Cardiac muscle cell (in vitro differentiated cells and primary cell): Measurements from ENCODE around the gene FRRS1L. TPM values are rescaled to one million over a fixed set of nuclear protein-coding genes. Genes with fewer than 3 reads are reported as not detected.

Experiments used
- DNase-seq, 2 donors: peaks; one replicate each; pipeline versions ENCODE4 v3.0.0 to v3.0.0-alpha.2; 2010 to 2017; ENCODE audit warnings: low read depth in 1 of 2, low spot score in 1 of 2
- H3K27ac ChIP-seq: fragments of 200-600 bp; sonication (generic); 2 replicates; pipeline ENCODE4 v1.5.1; 2016
- H3K27me3 ChIP-seq: fragments of 200-600 bp; sonication (generic); 2 replicates; pipeline ENCODE4 v1.6.0; 2016; ENCODE audit warnings: control low read depth
- H3K36me3 ChIP-seq: fragments of 200-600 bp; sonication (generic); 2 replicates; pipeline ENCODE4 v1.5.1; 2016; ENCODE audit warnings: control low read depth
- H3K4me1 ChIP-seq: fragments of 200-600 bp; sonication (generic); 2 replicates; pipeline ENCODE4 v1.8.1; 2017; ENCODE audit warnings: low read depth, mild to moderate bottlenecking, mixed run types
- H3K4me3 ChIP-seq: fragments of 200-600 bp; sonication (generic); 2 replicates; pipeline ENCODE4 v1.5.1; 2016; ENCODE audit warnings: mild to moderate bottlenecking
- H3K9me3 ChIP-seq: fragments of 200-600 bp; sonication (generic); 2 replicates; pipeline ENCODE4 v1.5.1; 2017; ENCODE audit warnings: low read depth, mild to moderate bottlenecking, control low read depth
- CTCF ChIP-seq: IDR thresholded peaks from 2 replicates; pipeline ENCODE4 v1.5.1; 2012; ENCODE audit warnings: low read depth, mild to moderate bottlenecking, low read length
- polyA plus RNA-seq: library from polyadenylated mRNA; unstranded; fragments of >200 nt; fragmentation: Nextera tagmentation; extraction: Ambion mirVana; gene quantifications from 2 replicates; pipeline ENCODE4 v1.2.1, GENCODE V29; 2016
- total RNA-seq: library from RNA; depleted of rRNA; stranded (reverse); fragments of >200 nt; gene quantifications from 2 replicates; pipeline ENCODE4 v1.2.3, GENCODE V29; 2016

The FRRS1L gene
- total and polyA plus RNA-seq, 2 experiments from 2014 or later, result 0.30 to 0.38 TPM

DNA sequence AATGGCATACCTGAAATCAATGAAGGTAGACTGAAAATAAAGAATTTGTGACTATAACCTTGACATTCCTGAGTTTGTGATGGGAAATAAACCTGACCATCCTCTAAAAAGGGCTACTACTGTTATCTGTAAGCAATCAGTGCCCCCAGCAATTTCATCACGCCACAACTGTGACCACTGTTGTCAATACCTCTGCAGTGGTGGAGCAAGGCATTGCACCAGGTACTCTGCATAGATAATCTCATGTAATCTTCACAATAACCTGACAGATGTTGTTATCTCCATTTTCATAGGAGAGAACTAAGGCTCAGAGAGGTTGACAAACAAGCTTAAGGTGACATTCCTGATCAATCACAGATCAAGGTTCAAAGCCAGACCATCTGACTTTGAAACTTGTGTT lies 38.5 kb upstream of the FRRS1L start:
- no peaks in the 10 kb centered on the region for H3K36me3 ChIP-seq
- no peaks in the 10 kb centered on the region for H3K4me1 ChIP-seq
- H3K4me3 ChIP-seq, result no peak overlapping the region
- H3K27ac ChIP-seq, result no peak overlapping the region
- TF ChIP-seq CTCF, result no peak
- no peak for DNase-seq
- H3K27me3 ChIP-seq, result no peaks in the 10 kb centered on the region
- H3K9me3 ChIP-seq, result no peaks in the 10 kb centered on the region

DNA sequence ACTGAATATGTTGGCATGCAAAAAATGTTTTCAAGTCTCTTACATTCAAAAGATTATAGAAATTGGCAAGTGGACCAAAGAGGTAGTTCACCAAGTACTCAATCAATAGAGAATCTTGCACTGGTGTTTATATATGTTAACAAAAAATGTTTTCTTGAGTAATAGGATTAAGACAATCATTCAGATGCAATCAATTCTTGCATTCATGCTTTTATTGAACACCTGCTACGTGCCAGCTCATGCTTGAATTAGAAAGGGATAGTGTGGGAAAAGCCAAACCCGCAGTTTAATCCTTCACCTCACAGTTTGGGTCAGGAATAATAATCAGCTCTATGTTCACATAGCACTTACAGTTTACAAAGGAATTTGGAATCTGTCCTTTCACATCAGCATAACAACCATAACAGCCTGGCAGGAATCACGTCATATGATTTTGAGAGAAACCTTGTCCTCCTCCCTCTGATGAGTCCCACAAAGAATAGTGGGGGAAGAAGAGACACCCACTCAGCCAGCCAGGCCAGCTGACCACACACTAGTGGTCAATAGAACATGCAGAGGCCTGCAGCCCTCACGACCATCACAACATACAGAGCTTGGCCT lies 36.8 kb upstream of the FRRS1L start:
- no peak overlapping the region for H3K4me3 ChIP-seq
- no peaks in the 10 kb centered on the region for H3K27me3 ChIP-seq
- H3K4me1 ChIP-seq, result no peaks in the 10 kb centered on the region
- no peak overlapping the region for H3K27ac ChIP-seq
- H3K9me3 ChIP-seq, result no peaks in the 10 kb centered on the region
- TF ChIP-seq CTCF, result no peak
- DNase-seq, result no peak
- H3K36me3 ChIP-seq, result no peaks in the 10 kb centered on the region

DNA sequence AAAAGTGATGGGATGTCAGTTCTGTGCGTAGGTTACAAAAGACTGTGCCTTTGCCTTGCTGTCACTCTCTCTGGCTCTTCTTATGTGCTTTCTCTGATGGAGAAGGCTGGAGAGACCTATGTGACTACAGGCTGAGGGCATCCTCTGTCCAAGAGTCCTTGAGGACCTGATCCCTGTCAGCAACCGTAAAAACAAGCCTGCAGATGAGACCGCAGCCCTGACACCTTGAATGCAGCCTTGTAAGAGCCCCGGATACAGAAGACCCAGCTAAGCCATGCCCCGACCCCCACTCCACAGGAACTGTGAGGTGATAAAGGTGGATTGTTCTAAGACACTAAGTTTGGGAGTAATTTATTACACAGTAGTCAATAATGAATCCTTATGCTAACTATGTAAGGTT lies 32.6 kb upstream of the FRRS1L start:
- DNase-seq, result no peak
- H3K4me3 ChIP-seq, result no peak overlapping the region
- no peak overlapping the region for H3K27ac ChIP-seq
- H3K9me3 ChIP-seq, result no peaks in the 10 kb centered on the region
- TF ChIP-seq CTCF, result no peak
- H3K4me1 ChIP-seq, result no peaks in the 10 kb centered on the region
- no peaks in the 10 kb centered on the region for H3K27me3 ChIP-seq
- H3K36me3 ChIP-seq, result no peaks in the 10 kb centered on the region

DNA sequence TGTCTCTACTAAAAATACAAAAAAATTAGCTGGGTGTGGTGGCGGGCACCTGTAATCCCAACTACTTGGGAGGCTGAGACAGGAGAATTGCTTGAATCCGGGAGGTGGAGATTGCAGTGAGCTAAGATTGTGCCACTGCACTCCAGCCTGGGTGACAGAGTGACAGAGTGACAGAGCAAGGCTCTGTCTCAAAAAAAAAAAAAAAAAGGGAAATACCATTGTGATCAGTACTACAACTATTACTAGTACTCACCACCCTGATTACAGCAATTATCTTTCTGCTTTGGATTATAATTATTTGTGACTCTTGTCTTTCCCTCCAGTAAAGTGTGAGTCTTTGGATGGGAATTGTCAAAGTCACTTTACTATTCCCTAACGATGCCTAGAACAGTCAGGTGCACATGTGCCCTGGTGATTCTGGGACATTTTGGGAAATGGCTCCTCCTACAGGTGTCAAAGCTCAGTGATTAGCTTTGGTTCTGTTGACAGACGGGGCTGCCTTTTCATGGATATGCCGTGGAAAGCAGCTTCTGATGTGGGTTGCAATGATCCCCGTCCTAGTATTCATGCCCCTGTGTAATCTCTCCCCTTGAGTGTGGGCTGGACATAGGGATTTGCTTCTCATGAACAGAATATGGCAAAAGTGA lies 31.8 kb upstream of the FRRS1L start:
- Histone ChIP-seq H3K36me3 (no peaks in the 10 kb centered on the region), H3K27ac (no peak overlapping the region), H3K4me3 (no peak overlapping the region), H3K9me3 (no peaks in the 10 kb centered on the region), H3K4me1 (no peaks in the 10 kb centered on the region), H3K27me3 (no peaks in the 10 kb centered on the region)
- no peak for DNase-seq
- TF ChIP-seq CTCF, result no peak

DNA sequence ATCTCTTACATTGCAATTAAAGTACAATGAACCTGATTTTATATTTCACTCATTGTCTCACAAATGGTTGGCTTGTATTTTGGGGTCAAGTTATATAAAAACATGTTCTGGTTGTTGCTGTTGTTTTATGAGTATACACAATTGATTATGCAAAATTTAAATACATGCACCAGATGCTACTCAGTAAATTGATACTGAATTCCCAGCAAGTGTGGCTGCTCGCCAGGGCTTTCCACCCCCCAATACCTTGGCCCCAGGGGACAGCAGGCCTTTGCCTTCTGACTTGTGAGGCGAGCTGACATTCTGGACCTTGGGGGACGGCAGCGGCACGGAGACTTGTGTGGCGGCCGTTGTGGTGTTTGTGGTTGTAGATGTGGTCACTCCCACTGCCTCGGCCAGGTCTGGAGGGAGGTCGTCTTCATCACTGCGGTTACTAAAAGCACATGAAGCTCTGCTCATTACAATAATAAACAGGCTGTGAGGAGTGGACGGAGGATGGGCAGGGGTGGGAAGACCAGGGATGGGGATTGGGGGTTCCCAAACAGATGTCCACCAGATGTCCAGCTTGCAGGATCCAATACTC lies 27.0 kb upstream of the FRRS1L start:
- H3K27me3 ChIP-seq, result peaks cover 10% of the 10 kb centered on the region
- H3K4me1 ChIP-seq, result no peaks in the 10 kb centered on the region
- no peak overlapping the region for H3K4me3 ChIP-seq
- TF ChIP-seq CTCF, result no peak
- H3K27ac ChIP-seq, result no peak overlapping the region
- no peaks in the 10 kb centered on the region for H3K36me3 ChIP-seq
- DNase-seq, result no peak
- H3K9me3 ChIP-seq, result no peaks in the 10 kb centered on the region
